ENCODE results near the gene NTRK1.

DNA sequence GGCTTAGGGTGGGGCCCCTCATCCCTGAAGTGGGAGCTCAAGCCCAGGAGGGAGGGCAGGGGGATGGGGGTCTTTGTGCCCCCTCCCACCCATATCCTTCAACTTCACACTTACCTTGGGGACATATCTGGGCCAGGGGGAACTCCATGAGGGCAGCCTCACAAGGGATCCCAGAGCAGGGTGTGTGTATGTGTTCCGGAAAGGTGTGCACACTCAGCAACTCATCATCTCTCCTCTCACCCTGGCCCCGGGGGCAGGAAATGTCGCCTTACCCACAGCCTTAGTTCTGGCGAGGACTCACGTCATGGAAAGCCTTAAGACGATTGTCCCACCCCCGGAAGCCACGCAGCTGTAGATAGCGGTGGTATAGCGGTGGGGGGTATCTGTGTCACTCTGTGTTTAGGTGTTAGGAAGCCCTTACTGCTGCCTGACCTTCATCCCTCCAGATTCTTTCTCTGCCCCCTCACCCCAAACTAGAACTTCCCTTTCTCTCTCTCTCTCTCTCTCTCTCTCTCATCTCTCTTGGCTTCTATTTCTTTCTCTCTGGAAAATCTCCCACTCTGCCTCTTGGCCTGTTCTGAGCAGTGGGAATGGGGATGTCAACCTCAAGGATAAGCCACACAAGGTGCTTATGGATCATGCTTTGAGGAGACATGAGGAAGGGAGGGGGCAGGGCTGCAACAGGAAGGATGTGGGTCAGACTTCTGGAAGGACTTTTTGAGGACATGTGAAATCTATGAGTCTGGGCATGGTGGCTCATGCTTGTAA is 43.9 kb upstream of the NTRK1 start, which contains the start of gene SH2D2A:
- TF ChIP-seq EZH2 (IDR thresholded peaks at IDR 0.05; ENCODE audit: low read length, missing control alignments): no peak
- TF ChIP-seq, protein P1, sequence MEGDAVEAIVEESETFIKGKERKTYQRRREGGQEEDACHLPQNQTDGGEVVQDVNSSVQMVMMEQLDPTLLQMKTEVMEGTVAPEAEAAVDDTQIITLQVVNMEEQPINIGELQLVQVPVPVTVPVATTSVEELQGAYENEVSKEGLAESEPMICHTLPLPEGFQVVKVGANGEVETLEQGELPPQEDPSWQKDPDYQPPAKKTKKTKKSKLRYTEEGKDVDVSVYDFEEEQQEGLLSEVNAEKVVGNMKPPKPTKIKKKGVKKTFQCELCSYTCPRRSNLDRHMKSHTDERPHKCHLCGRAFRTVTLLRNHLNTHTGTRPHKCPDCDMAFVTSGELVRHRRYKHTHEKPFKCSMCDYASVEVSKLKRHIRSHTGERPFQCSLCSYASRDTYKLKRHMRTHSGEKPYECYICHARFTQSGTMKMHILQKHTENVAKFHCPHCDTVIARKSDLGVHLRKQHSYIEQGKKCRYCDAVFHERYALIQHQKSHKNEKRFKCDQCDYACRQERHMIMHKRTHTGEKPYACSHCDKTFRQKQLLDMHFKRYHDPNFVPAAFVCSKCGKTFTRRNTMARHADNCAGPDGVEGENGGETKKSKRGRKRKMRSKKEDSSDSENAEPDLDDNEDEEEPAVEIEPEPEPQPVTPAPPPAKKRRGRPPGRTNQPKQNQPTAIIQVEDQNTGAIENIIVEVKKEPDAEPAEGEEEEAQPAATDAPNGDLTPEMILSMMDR (conservative IDR thresholded peaks at IDR 0.05 in 1 of 2, IDR thresholded peaks at IDR 0.05 in 1 of 2; ENCODE audit: low read depth in 1 of 2, low read length in 2 of 2): no peak
